OCI-LY3 (cell line): ENCODE data around the gene MAN1B1.

ENCODE experiments used
- EZH2phosphoT487 ChIP-seq: fragments of 200-600 bp; shearing (Covaris generic); IDR thresholded peaks from 2 replicates; pipeline ENCODE4 v1.6.1; 2018; ENCODE audit warnings: antibody characterized with exemption, mixed run types, low read depth
- TF ChIP-seq, protein P1 (sequence below): fragments of 200-600, 300-600 bp; sonication (generic); IDR thresholded peaks from 2 replicates; pipeline ENCODE4 v1.5.1; 2014; ENCODE audit warnings: antibody characterized with exemption, low read length, low read depth

DNA sequence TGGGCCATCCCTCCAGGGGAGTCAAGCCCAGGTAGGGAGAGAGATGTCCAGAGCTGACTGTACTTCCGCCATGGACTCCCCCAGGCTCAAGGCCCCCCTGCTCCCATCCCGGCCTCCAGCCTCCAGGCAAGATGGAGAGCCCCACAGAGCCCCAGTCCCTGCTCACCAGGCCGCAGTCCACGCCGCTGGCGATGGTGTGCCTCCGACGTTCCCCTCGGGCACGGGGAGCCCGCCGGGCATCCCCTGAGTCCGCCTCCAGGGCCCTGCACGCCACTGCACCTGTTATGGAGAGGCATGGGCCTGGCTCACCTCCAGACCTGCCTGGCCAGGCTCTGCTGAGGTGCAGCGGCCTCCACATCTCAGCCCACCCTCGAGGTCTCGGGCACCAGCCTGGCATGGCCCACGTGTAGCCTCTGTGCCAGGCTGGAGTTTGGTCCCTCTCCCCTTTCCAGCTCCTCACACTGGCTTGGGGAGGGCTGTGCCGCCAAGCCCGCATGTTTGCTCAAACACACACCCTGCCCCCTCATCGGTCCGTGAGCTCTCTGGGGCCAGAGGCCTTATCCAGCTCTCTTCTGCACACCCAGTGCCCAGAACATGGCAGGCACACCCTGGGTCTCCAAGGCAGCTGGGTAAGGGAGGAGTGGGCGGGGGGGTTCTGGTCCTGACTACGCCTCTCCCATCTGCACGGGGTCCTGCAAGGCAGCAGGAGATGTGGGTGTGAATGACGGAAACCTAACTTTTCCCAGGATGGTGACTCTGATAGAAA lies 20.5 kb upstream of the MAN1B1 start:
- TF ChIP-seq, protein P1, sequence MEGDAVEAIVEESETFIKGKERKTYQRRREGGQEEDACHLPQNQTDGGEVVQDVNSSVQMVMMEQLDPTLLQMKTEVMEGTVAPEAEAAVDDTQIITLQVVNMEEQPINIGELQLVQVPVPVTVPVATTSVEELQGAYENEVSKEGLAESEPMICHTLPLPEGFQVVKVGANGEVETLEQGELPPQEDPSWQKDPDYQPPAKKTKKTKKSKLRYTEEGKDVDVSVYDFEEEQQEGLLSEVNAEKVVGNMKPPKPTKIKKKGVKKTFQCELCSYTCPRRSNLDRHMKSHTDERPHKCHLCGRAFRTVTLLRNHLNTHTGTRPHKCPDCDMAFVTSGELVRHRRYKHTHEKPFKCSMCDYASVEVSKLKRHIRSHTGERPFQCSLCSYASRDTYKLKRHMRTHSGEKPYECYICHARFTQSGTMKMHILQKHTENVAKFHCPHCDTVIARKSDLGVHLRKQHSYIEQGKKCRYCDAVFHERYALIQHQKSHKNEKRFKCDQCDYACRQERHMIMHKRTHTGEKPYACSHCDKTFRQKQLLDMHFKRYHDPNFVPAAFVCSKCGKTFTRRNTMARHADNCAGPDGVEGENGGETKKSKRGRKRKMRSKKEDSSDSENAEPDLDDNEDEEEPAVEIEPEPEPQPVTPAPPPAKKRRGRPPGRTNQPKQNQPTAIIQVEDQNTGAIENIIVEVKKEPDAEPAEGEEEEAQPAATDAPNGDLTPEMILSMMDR = no peak
- TF ChIP-seq EZH2phosphoT487 = no peak
